Heart right ventricle (tissue), 16 donors: ENCODE measurements around the gene GIMAP4. TPM values are rescaled to one million over a fixed set of nuclear protein-coding genes. Genes with fewer than 3 reads are reported as not detected.

Experiments used
- ATAC-seq, 8 donors: fragments of 200-7000 bp; cut with Tn5 transposase; one replicate each; pipeline ENCODE4 v1.9.1; 2020; ENCODE audit warnings: mild to moderate bottlenecking in 8 of 8, moderate library complexity in 8 of 8, moderate number of reproducible peaks in 1 of 8
- DNase-seq, 2 donors: peaks; one replicate each; pipeline ENCODE4 v3.0.0-alpha.2; 2020
- H3K27ac ChIP-seq, 10 donors: fragments of 200-600 bp; sonication (generic) in 2 of 10; one replicate each; pipeline versions ENCODE4 v1.5.0 to v1.8.0; 2020 to 2022; ENCODE audit warnings: mild to moderate bottlenecking in 3 of 10
- H3K27me3 ChIP-seq, 7 donors: fragments of 200-600 bp; one replicate each; pipeline ENCODE4 v1.8.0; 2021 to 2022; ENCODE audit warnings: mild to moderate bottlenecking in 2 of 7
- H3K36me3 ChIP-seq, 9 donors: fragments of 200-600 bp; sonication (generic) in 1 of 9; one replicate each; pipeline versions ENCODE4 v1.5.0 to v1.8.0; 2020 to 2022; ENCODE audit warnings: mild to moderate bottlenecking in 2 of 9
- H3K4me1 ChIP-seq, 9 donors: fragments of 200-600 bp; sonication (generic) in 1 of 9; one replicate each; pipeline versions ENCODE4 v1.5.0 to v1.8.0; 2020 to 2022; ENCODE audit warnings: mild to moderate bottlenecking in 4 of 9
- H3K4me3 ChIP-seq, 10 donors: fragments of 200-600 bp; sonication (generic) in 2 of 10; one replicate each; pipeline versions ENCODE4 v1.5.0 to v1.8.0; 2020 to 2022; ENCODE audit warnings: mild to moderate bottlenecking in 7 of 10, moderate library complexity in 2 of 10
- H3K9me3 ChIP-seq, 11 donors: fragments of 200-600 bp in 10 of 11; sonication (generic) in 2 of 11; one replicate each; pipeline versions ENCODE4 v1.5.0 to v1.8.0; 2013 to 2022; ENCODE audit warnings: mild to moderate bottlenecking in 2 of 11, control low read depth in 1 of 11, moderate library complexity in 1 of 11
- WGBS, 2 donors: extraction: QIAGEN DNeasy Blood & Tissue Kit; methylation state at CpG; one replicate each; pipeline ENCODE4 v1.1.7; 2013; ENCODE audit warnings: inconsistent platforms in 1 of 2; 5-methylcytosine and 5-hydroxymethylcytosine counted together
- intact Hi-C, 10 donors: fragments of 100-400 bp; cut with DNase I; formaldehyde crosslinking; loops; one replicate each; pipeline versions ENCODE4 v1.11.1 to v1.14.2; 2022
- polyA plus RNA-seq, 2 donors: library from polyadenylated mRNA; stranded (reverse); fragments of 200-250 nt; gene quantifications; one replicate each; pipeline ENCODE4 v1.2.3, GENCODE V29; 2013
- total RNA-seq, 10 donors: library from RNA; stranded (reverse); fragmentation: NEBNext Ultra II Directional in 3 of 10; extraction: Animal tissue kit (Norgen Biotek cat#: 25700) in 3 of 10; gene quantifications; one replicate each; pipeline versions ENCODE4 v1.2.1 to v1.2.4, GENCODE V29; 2021 to 2023
- TF ChIP-seq, protein P1 (sequence below), 9 donors: fragments of 200-600 bp; sonication (generic) in 2 of 9; IDR thresholded peaks; one replicate each; pipeline versions ENCODE4 v1.5.0 to v1.8.0; 2021 to 2022; ENCODE audit warnings: antibody characterized with exemption in 9 of 9, mild to moderate bottlenecking in 5 of 9, moderate library complexity in 1 of 9
- donor health status: Arrhythmogenic right ventricular cardiomyopathy.
- donor health status: ischemic (EF 13 %, LVEDD 7.1; RV severe dilation, severe dysfunction).
- donor health status: healthy with polysubstance abuse.
- donor health status: DM: no; HTN: yes; CAD: no.
- donor health status: DM: no; HTN: no; CAD: no.
- donor health status: ischemic (EF 25% LVEDD 6.9; RV normal size, moderate dysfunction).
- donor health status: ischemic (EF 25% LVEDD 5.7; RV mildly dilated, moderate dysfunction).
- donor health status: healthy.
- donor health status: DM: yes; HTN: yes; CAD: no.
- donor health status: Ischemic cardiomyopathy.
- donor health status: ischemic (EF 35%, LVEDD 5.7; RV mildly dilated, moderate dysfunction).
- donor health status: nonischemic (EF 11% LVEDD 7.7; RV severe dilation, severe dysfunction).
- donor health status: DM: yes; HTN: yes; CAD: no.
- donor health status: PGD.
- donor health status: ischemic (EF 29% LVEDD 5.4; RV normal size, mild dysfunction).
- donor health status: nonischemic (EF 23%, LVEDD 6.1; RV moderate dilation, normal function).

The GIMAP4 gene
- total and polyA plus RNA-seq, 12 donors = 19.7 to 68.6 (median 34.5) TPM

DNA sequence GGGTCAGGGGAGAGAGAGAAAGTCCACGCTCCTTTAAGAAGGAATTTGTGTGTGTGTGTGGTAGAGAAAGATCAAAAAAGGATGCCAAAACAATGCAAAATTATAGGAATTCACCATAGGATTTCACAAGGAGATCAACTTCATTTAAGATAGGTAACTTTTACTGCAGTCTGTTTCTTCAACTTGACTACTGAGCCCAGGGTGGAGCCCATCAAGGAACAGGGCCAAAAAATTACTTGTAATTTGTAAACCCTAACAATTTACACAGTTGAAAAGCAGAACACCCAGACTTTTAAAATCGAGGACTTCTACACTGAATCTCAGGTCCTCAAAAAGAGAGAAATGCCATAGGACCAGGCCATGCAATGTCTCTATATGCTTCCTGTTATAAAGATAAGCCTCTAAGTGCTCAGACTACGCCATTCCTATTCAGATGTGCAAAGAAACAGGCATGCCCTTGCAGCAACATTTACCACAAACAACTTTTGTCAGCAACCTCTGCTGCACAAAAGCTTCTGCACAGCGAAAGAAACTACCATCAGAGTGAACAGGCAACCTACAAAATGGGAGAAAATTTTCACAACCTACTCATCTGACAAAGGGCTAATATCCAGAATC, 10.6 kb upstream of the GIMAP4 start:
- DNase-seq (no peak), ATAC-seq (peak in 7 of 8 donors; percentile 42 to 82 (median 64))
- intact Hi-C loops = no loop called here
- no peaks in the 10 kb centered on the region for H3K36me3 ChIP-seq
- no peak overlapping the region for H3K4me3 ChIP-seq
- H3K9me3 ChIP-seq = peaks cover 0 to 44% (median 0%) of the 10 kb centered on the region in 11 donors
- 50 to 60% methylated on average over 4 of the region's 4 CpGs for WGBS, 2 donors
- peaks cover 0 to 13% (median 0%) of the 10 kb centered on the region in 9 donors for H3K4me1 ChIP-seq
- H3K27ac ChIP-seq = peak overlapping the region in 8 of 10 donors; percentile 41 to 77 (median 50)
- H3K27me3 ChIP-seq = no peaks in the 10 kb centered on the region
- TF ChIP-seq, protein P1, sequence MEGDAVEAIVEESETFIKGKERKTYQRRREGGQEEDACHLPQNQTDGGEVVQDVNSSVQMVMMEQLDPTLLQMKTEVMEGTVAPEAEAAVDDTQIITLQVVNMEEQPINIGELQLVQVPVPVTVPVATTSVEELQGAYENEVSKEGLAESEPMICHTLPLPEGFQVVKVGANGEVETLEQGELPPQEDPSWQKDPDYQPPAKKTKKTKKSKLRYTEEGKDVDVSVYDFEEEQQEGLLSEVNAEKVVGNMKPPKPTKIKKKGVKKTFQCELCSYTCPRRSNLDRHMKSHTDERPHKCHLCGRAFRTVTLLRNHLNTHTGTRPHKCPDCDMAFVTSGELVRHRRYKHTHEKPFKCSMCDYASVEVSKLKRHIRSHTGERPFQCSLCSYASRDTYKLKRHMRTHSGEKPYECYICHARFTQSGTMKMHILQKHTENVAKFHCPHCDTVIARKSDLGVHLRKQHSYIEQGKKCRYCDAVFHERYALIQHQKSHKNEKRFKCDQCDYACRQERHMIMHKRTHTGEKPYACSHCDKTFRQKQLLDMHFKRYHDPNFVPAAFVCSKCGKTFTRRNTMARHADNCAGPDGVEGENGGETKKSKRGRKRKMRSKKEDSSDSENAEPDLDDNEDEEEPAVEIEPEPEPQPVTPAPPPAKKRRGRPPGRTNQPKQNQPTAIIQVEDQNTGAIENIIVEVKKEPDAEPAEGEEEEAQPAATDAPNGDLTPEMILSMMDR (IDR thresholded peaks at IDR 0.05) = no peak

DNA sequence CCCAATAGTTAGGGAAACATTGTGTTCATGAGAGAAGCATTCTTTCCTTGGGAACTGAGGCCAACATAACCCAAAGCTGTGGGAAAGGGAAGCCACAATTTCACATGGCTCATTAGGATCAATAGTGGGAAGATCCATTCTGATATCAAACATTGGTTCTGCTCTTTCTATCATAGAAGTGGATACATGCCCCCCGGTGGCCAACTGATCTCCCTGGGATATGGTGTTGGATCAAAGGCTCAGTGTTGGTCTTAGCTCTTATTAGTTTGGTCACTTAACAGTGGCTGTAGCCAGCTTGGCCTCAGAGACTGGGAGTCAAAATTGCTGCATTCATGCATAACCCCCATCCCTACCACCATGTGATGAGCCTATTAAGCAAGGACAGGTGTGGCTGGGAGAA, 6.7 kb upstream of the GIMAP4 start:
- no peaks in the 10 kb centered on the region for H3K27me3 ChIP-seq
- no peaks in the 10 kb centered on the region for H3K36me3 ChIP-seq
- TF ChIP-seq, protein P1 (IDR thresholded peaks at IDR 0.05) = no peak
- ATAC-seq = no peak
- peaks cover 0 to 13% (median 0%) of the 10 kb centered on the region in 9 donors for H3K4me1 ChIP-seq
- no peak overlapping the region for H3K27ac ChIP-seq
- 65 to 66% methylated on average over 1 of the region's 1 CpG for WGBS, 2 donors
- no peak overlapping the region for H3K4me3 ChIP-seq
- intact Hi-C loops = loop anchor here in 3 of 10 donors (10.0 kb wide), 3 partner anchors 76 to 194 kb away; partner anchors contain the start of gene GIMAP1 (in 1 of the 3)
- DNase-seq = no peak
- H3K9me3 ChIP-seq = peaks cover 0 to 39% (median 0%) of the 10 kb centered on the region in 11 donors

DNA sequence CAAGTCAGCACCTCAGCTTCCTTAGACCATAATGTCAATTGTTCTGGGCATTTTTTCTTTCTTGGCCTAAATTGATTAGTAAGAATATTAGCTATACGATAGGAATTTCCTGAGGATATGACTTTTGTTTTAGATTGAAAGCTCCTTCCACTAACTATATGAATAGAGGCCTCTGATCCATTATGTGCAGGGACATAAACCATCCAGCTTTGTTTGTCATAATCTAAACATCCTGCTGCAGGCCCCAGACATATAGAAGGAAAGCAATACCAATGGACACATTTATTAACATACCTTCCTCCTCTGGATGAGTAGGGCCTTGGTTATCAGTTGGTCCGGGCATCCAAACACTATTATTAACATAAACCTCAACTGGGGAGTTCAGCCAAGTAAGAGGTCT, 4.3 kb upstream of the GIMAP4 start:
- no peak for ATAC-seq
- Histone ChIP-seq H3K4me1 (peaks cover 0 to 7% (median 0%) of the 10 kb centered on the region in 9 donors), H3K4me3 (no peak overlapping the region), H3K27me3 (no peaks in the 10 kb centered on the region), H3K36me3 (no peaks in the 10 kb centered on the region), H3K27ac (peak overlapping the region in 1 of 10 donors; percentile 33), H3K9me3 (peaks cover 0 to 37% (median 0%) of the 10 kb centered on the region in 11 donors)
- DNase-seq = no peak
- intact Hi-C loops = loop anchor here in 3 of 10 donors (10.0 kb wide), 3 partner anchors 78 to 192 kb away; partner anchors contain the start of gene GIMAP1 (in 1 of the 3)
- TF ChIP-seq, protein P1 (IDR thresholded peaks at IDR 0.05) = no peak
- WGBS, 2 donors = 53 to 68% methylated on average over 2 of the region's 2 CpGs

DNA sequence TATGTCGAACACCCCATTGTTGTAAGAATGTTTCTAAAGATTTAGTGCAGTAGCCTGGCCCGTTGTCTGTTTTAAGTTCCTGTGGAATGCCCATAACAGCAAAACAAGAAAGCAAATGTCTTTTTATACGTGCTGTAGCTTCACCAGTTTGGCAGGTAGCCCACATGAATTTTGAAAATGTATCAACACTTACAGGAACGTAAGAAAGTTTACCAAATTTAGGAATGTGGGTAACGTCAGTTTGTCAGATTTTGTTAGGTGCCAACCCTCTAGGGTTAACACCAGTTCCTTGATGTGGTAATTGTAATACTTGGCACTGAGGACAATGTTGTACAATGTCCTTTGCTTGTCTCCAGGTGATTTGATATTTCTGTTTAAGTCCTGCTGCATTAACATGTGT, 3.2 kb upstream of the GIMAP4 start:
- DNase-seq (no peak), ATAC-seq (no peak)
- Histone ChIP-seq H3K9me3 (peaks cover 0 to 29% (median 0%) of the 10 kb centered on the region in 11 donors), H3K27ac (peak overlapping the region in 2 of 10 donors; percentile 13 to 33), H3K4me1 (peaks cover 0 to 7% (median 0%) of the 10 kb centered on the region in 9 donors), H3K36me3 (no peaks in the 10 kb centered on the region), H3K27me3 (no peaks in the 10 kb centered on the region), H3K4me3 (no peak overlapping the region)
- WGBS, 2 donors = 72 to 75% methylated on average over 5 of the region's 5 CpGs
- intact Hi-C loops = loop anchor here in 3 of 10 donors (10.0 kb wide), 3 partner anchors 79 to 191 kb away; partner anchors contain the start of gene GIMAP1 (in 1 of the 3)
- TF ChIP-seq, protein P1 (IDR thresholded peaks at IDR 0.05) = no peak
